HuH-7 (cell line): Measurements from ENCODE around the gene TST.
"Not testable (repeated sequence)": the region's sequence is repeated elsewhere in the genome, so short reads cannot be mapped to it uniquely, and the experiment has no call there.

Experiments
- DNase-seq: peaks from one replicate; pipeline ENCODE4 v3.0.0; 2011; ENCODE audit warnings: low spot score

TST gene

DNA sequence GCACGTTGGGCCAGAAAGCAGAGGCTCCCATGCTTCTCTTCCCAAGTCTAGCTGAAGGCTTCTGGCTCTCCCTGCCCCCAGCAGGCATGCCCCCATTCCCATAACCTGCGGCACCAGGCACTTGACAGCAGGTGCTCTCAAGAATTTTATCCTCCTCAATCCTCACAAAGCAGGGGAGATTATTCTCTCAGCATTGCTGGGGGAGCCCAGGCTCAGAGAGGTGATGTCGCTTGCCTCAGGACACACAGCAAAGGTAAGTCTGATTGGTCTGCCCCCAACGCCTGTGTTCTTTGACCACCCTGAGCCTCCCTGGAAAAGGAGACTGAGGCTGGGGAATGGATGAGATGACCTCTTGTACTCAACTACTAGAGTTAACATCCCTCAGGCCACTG lies 4.8 kb downstream of the TST start:
- no peak for DNase-seq

DNA sequence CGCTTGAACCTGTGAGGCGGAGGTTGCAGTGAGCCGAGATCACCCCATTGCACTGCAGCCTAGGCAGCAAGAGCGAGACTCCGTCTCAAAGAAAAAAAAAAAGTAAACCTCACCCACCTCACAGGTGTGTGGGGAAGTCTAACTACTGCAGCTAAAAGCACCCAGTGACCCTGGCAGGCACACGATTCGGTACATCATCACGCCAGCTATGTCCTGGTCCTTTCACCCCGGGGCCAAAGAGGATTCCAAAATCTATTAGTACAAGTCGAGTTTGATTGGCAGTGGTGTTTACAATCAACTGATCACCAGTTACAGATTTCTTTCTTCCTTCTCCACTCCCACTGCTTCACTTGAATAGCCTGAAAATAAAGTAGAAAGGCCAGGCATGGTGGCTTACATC lies 6.3 kb downstream of the TST start:
- no peak for DNase-seq

DNA sequence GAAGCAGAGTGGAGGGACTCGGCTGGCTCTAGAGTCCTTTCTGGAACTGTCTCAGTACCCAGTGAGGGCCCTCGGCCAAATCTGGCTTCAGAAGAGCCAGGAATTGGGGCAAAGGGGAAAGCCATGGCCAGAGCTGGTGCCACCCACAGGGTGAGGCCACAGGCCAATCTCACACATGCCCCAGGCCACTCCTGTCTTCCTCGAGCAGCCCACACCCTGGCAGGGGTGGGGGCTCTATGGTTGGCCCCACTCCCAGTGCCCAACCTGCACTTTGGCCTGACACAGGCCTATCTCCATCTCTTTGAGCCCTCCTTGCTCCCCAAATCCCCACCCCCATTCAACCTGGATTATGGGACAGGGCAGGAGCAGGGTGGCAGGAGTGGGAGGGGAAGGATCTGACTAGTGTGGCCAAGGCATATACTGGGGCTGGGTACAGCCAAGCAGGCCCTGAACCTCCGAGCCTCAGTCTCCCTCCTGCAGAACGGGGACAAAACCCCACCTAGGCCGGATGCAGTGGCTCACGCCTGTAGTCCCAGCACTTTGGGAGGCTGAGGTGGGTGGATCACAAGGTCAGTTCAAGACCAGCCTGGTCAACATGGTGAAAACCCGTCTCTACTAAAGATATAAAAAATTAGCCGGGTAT lies 6.9 kb downstream of the TST start:
- no peak for DNase-seq

DNA sequence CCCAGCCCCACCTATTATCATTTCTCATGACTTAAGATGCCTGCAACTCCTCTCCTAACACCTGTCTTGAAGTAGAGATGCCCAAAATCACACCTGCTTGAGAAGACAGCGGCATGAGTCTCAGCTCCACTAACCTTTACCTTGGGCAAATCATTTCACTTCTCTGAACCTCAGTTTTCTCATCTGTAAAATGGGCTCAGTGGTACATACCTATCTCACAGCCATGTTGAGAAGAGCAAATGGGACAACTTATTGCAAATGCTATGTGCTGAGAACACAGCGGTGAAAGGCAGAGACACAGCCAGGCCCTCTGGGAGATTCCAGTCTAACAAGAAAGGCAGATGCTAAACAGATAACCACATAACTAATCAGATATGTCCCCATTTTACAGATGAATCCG lies 7.8 kb downstream of the TST start:
- DNase-seq = no peak

DNA sequence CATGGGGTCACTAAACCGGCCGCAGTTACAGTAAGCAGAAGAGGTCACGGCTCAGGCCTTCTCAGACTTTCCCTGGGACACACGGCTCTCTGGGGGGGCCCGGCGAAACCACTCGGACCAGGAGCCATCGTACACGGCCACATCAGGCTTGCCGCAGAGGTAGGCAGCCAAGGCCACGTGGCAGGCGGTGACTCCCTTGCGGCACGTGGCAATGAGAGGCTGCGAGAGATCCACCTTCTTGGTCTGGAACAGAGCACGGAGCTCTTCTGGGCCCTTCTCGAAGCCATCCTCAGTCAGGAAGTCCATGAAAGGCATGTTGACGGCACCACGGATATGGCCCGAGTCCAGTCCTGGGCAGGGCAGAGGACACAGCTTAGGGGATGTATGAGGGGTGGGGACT lies 8.3 kb downstream of the TST start:
- DNase-seq = no peak

DNA sequence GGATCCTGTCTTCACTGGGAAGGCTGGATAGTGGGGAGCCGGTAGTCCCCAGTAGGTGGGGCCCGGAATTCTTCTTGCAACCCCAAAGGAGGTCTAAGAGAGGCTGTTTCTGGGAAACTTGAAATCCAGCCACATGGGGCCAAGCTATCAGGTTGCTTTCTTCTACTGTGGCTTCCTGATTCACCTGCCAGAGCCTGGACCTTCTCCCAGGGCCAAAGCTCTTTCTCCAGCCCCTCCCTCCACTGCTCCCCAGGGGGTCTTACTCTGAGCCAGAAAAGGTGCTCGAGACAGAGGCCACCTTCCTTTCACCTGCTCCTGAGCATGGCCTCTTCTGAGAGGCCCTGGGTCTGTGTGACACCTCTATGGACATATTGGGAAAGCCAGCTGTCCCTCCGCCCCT lies 9.1 kb downstream of the TST start:
- no peak for DNase-seq

DNA sequence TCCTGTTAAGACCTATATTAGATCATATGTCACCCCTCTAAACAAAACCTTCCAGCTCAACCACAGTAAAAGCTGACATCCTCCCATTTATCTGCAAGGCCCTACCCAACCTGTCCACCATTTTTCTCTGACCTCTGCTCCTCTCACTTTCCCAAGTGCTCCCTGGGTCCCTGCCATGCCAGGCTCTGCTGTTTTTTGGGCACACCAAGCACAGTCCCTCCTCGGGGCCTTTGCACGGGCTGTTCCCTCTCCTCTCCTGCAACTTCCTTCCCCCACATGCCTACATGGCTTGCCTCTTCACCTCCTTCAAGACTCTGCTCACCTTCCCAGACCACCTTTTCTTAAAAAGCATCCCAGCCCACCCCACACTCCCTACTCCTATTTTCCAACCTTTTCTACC lies 9.8 kb downstream of the TST start:
- DNase-seq = no peak

DNA sequence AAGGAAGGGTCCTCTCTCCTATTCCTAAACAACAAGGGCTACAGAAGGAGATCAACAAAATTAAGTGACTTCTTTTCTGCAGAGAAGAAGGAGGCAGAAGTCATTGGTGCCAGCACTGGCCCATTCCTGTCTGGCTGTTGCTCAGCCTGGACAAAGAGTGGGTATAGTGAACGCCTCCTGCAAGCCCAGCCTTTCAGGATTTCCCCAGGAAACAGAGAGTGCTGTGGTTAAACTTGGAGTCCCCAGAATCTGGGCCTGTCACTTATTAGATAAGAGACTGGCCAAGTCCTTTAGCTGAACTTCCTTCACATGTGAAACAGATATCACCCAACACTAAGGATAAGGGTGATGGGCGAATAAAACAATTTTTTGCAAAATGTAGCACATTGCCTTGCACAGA lies 10.9 kb downstream of the TST start:
- DNase-seq = no peak

DNA sequence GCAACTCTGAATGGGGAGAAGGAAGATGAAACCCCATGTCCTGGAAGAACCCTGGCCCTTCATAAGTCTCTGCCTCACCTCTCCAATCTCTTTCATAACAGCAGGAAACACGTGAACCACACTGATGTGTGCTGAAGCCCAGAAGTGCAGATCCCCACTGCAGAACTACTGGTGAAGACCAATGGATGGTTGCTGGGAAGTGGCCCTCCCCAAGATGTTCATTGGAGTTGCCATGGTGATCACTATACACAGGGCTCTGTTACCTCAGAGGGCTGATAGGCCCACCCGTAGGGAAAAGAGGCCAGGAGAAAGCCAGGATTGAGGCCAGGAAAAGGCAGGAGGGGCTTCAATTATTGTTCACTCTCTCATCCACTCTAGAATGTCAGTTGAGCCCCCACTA lies 11.6 kb downstream of the TST start:
- DNase-seq = no peak

DNA sequence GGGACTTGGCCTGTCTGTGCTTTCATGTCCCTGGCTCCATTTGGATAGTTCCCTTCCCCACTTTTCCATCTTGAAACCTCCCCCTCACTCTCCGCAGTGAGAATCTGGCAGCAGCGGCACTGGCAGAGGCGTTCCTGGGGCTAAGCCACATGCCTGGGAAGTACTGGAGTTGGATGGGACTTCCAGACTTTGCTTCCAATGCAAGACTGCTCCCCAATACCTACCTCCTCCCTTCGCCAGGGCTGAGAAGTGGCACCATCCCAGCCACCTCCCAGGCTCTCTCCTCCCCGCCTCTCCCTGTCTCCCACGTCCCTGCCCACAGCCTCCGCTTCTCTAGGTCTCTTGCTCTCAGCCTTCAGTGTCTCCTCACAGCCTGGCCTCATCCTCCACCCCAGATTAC lies 16.6 kb downstream of the TST start:
- DNase-seq = no peak

DNA sequence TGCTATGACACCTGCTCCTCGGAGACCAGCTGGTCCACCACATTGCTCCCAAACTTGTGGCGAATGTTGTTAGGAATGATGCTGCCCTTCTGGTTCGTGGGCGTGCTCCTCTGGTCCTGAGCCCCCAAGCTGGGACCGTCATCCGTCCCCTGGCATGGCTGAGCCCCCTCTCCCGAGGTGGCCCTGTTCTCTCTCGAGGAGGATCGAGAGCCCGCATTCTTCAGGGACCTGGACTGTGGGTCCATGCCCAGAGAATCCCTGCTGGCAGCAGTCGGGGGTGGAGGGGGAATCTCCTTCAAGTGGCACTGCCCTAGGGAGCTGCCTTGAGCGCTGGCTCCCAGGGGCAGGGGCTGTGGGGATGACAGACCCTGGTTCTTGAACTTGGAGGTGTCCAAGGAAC lies 17.4 kb downstream of the TST start:
- no peak for DNase-seq

DNA sequence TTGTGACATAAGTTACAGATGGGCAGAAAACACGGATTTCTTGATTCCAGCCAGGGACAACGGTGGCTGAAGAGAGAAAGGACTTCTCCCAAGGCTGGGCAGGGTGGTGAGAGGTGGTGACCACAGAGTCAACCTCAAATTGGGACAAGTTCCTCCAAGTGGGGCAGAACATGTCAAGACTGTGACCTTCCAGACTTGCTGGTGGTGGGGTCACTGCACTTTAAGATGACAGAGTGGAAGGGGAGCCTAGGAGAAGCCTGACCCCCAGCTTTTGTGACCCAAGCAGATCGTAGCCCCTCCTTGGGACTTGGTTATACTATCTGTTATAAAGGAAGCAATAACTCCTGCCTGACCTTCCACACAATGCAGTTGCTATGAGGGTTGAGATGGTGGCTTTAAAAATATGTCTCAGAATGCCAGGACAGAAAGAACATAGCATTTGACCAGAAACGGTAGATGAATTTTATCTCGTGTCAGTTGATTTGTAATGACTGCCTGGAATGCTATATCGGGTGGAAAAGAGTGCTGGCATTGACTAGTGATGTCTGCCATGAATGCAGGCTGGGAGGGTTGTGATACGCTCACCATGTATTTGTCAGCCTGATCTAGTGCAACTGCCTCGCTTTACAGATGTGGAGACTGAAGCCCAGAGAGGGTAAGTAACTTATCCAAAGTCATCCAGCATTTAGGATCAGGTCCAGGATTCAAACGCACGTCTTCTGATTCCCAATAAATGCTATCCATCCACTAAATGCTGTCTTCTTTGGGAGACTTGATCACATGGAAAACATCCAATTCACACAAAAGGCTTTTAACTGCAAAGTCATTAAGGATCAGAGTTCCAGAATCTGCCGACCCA lies 18.3 kb downstream of the TST start:
- DNase-seq = no peak

DNA sequence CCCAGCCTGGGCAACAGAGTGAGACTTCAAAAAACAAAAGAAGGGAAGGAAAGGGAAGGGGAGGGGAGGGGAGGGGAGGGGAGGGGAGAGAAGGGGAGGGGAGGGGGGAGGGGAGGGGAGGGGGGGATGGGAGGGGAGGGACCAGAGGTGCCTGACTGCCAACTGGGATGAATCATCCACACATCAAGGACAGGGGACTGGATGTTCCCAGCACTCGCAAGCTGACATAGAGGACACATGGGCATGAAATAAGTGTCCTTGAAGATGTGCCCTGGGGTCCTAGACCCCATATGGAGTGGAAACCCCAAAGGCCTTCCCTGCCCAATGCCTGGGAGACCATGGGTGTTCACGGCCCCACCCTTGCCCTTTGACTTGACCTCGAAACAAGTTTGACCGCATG lies 19.8 kb downstream of the TST start:
- no peak for DNase-seq

DNA sequence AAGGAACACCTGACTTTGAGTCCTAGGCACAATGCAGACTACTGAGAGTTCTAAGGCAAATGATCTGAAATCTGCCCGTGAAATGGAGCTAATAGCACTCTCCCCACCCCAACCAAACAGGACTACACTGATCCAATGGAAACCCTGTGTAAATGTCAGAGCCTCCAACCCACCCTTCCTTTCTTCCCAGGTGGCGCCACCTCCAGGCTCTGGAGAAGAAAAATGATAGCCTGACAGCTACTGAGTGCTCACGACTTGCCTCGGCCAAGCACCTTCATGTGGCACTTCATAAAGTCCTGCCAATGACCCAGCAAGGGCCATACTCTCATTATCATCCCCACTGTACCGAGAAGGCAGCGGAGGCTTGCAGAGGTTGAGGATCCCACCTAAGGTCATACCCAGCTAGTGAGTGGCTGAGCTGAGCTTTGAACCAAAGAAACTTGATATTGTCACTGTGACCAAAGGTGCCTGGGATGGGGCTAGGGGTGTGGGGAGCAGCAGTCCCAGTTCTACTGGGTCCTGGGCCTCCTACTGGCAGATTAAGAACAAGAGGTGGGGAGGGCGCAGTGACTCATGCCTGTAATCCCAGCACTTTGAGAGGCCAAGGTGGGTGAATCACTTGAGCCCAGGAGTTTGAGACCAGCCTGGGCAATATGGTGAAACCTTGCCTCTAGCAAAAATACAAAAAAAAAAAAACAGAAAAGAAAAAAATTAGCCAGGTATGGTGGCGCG lies 20.5 kb downstream of the TST start:
- DNase-seq = no peak

DNA sequence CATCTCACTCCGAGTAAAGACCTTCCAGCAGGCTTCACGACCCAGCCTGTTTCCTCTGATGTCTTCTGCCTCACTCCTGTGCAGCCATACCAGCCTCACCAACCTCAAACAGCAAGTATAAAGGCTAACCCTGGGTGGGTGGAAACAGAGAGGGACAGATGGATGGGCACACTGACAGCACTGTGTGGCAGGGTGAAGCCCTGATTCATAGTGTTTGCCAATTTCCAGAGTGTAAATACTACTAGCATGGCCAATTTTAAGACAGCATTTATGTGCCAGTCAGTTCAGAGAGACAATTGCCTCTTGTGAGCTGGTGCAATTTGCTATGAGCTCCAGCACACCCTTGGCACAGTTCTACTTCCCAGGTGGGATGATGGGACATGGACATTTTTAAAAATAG lies 21.5 kb downstream of the TST start:
- DNase-seq = no peak

DNA sequence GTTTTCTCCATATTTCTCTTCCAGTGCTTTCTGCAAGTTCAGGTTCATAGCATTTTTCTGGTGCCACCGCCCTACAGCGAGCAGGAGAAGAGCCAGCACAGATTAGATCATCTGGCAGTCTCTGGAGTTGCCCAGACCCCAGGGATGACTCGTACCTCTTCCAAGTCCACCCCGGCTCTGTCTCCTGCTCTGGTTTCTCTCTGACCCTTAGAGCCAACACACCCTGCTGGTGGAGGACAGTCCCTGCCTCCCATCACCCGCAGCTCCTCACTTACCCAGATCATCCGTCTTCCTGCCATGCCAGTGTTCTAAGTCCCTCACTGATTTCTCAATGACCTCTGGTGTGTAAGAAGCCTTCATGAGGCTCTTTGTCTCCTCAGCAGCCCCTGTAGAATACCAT lies 28.0 kb downstream of the TST start:
- no peak for DNase-seq

DNA sequence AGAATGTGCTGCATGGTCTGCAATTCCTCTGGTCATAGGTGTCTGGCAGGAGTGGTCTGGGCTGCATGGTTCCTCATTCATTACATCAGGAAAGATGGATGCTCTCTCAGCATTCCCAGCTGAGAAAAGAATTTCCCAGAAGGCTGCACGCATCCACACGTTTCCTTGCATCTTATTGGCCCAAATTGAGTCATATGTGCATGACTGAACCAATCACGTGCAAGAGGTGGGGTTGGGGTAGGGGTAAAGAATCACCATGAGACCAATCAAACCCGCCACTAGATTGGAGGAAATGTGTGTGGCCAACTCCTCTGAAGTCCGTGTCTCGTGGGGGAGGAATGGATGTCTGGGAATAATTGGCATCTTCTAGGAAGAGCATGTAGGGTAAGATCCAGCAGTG lies 28.8 kb downstream of the TST start:
- DNase-seq = no peak

DNA sequence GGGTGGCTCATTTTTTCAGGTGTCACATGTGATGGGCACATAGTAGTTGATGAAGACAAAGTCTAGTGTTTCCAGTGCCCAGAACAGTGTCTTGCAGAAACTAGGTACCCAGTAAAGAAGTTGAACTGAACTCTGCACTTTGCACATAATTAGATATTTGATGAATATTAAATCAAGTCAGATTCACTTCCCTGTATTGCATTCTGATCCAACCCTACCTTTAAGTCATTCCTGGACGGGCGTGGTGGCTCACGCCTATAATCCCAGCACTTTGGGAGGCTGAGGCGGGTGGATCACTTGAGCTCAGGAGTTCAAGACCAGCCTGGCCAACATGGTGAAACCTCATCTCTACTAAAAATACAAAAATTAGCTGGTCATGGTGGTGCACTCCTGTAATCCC lies 30.2 kb downstream of the TST start:
- DNase-seq = not testable (repeated sequence)

DNA sequence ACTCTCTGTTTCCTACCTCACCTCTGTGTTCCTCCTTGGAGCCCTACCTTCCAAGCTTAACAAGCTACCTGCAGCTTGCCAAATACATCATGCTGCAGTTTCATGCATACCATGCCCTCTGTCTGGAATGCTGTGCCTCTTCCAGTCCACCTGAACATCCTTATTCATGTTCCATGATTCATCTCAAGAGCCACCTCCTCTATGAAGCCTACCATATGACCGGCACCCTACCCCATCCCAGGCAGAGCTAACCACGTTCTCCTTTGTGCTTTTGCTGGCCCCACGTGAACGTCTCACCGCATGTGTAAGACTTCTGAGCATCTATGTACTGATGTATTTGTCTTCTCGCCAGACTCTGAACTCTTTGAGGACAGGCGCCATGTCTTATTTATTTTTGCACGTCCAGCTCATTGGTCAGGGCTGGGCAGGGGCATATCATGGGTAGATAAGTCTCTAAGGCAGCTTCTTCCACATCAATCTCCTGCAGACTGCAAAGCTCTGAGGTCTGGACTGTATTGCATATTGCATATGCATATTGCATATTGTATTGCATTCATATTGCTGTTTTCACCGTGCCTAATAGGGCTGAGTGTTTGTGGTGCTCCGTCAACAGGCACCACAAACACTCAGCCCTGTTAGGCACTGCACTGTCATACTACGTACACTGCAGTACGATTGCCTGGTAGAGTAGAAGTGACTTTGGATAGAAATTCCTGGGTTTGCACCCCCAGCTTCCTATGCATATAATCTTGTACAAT lies 31.0 kb downstream of the TST start:
- DNase-seq = no peak

DNA sequence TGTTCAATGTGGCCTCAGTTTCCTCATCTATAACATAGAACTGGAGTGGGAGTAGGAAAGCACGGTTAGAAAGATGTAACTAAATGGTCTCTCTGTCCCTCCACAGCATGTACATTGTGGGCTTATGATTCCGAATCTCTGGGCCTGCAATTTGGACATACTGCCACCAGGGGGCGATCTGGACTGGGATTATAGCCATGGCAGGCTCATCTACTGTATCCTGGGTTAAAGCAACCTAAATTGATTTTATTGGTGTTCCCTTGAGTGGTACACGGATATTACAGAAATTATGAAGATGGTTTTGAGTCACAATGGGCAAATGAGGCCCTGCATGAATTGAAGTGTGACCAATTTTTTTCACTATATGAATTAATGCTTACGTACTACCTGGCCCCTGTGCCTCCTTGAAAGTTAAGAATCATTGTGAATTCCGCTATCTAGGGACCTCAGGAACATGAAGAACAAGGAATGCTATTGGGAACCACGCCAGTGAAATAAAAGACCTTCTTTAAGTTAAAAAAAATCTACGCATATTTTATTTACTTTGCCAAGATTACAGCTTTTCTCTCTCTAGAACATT lies 32.9 kb downstream of the TST start:
- DNase-seq = no peak

DNA sequence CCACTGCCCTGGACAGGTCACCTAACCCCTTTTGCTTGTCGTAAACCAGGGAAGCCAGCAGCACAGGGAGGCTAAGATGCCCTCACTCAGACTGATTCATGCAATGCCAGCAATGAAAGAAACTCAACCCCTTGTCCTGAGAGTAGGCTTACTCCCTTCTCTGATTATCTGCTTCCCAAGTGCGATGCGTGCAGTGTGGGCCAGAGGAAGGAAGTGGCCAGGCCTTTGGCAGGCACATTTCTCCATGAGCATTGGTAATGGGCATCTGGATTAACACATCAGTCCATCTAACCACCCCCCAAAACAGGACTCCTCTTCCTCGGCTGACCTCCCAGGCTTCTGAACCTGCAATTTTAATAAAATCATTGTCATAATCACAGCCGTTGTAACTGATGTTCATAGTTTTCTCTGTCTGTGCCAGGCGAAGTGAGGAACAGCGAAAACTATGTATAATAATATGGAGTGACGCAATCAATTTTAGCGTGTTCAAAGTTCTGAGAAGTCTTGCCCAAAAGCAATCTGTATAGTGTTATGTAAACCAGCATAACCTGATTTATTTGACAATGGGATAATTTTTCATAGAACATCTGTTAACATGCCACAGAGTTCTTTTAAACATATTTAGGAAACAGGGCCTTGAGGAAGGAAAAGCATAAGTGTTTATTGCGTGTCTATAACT lies 33.9 kb downstream of the TST start:
- no peak for DNase-seq

DNA sequence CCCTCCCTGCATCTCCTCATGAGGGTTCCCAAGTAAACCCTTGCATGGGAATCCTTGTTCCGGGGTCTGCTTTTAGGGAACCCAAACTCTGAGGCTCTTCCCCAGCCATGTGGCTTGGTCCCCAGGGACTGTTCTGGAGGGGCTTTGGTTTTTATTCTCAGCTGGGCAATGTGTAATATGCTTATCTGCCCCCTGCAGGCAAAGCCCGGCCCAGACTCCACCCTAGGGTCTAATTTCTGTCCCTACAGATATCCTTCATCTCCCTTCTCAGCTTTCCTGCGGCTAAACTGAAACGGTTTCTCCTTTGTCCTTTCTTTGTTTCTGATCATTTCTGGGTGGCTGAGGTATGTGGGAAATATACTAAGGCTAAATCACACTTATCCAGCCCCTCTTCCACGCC lies 37.1 kb downstream of the TST start:
- DNase-seq = no peak
